Activated CD8-positive, alpha-beta T cell treated with anti-CD3 and anti-CD28 coated beads for 36 hours (primary cell): ENCODE results near the gene AVL9. TPM values are rescaled to one million over a fixed set of nuclear protein-coding genes. Genes with fewer than 3 reads are reported as not detected.

Experiments
- ATAC-seq: fragments of 200-7000 bp; cut with Tn5 transposase; one replicate; pipeline ENCODE4 v1.10.0; 2021; ENCODE audit warnings: mild to moderate bottlenecking, moderate library complexity
- CTCF ChIA-PET: fragments of 350-600 bp; sonication (Branson Sonifier 250); formaldehyde crosslinking; loops from one replicate; lab custom pipeline; 2021; ENCODE audit warnings: antibody characterized with exemption; lab: Charles Lee
- POLR2A ChIA-PET: fragments of 350-600 bp; sonication (Branson Sonifier 250); formaldehyde crosslinking; loops from one replicate; lab custom pipeline; 2021; ENCODE audit warnings: antibody characterized with exemption; lab: Charles Lee
- DNase-seq: peaks from one replicate; pipeline ENCODE4 v3.0.0-alpha.2; 2020
- H3K27ac Mint-ChIP-seq: one replicate; pipeline ENCODE4 v1.8.0; 2021; ENCODE audit warnings: mild to moderate bottlenecking, mixed read lengths
- H3K27me3 Mint-ChIP-seq: one replicate; pipeline ENCODE4 v1.8.0; 2021; ENCODE audit warnings: mixed read lengths
- H3K36me3 Mint-ChIP-seq: one replicate; pipeline ENCODE4 v1.8.0; 2021; ENCODE audit warnings: low read depth, mixed read lengths
- H3K4me1 Mint-ChIP-seq: one replicate; pipeline ENCODE4 v1.8.0; 2021; ENCODE audit warnings: low read depth, mixed read lengths
- H3K4me3 Mint-ChIP-seq: one replicate; pipeline ENCODE4 v1.8.0; 2021; ENCODE audit warnings: mild to moderate bottlenecking, moderate library complexity, mixed read lengths
- H3K9me3 Mint-ChIP-seq: one replicate; pipeline ENCODE4 v1.8.0; 2021; ENCODE audit warnings: mixed read lengths
- intact Hi-C: fragments of 100-400 bp; cut with micrococcal nuclease; formaldehyde crosslinking; loops from one replicate; pipeline ENCODE4 v1.10.0; 2022
- total RNA-seq, 2 experiments: library from RNA; stranded (reverse); gene quantifications; one replicate each; pipeline ENCODE4 v1.2.3, GENCODE V29; 2021
- TF ChIP-seq, protein P1 (sequence below): fragments of 200-600 bp; IDR thresholded peaks from one replicate; pipeline ENCODE4 v1.8.0; 2022; ENCODE audit warnings: antibody characterized with exemption, mild to moderate bottlenecking

AVL9 gene
- total RNA-seq, 2 experiments from 2014 or later, result 54.0 to 63.5 TPM

DNA sequence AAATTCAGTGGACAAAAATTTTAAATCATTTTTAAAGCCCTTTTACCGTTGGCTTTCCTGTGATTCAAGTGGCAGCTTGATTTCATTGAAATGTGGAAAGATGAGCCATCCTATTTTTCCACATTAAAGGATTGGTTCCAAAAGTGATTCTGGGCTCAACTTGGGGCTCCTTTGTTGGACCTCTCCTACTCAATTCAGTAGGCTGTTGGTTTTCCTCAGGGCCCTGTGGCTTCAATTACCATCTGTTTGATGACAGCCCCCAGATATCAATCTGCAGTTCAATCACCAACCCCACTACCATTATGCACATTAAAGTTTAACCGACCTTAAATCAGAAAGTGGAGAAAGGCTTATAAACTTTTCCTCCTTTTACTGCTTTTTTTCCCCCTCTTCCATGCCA is 47.3 kb downstream of the AVL9 start:
- no peaks in the 10 kb centered on the region for H3K9me3 Mint-ChIP-seq
- no peak overlapping the region for H3K4me3 Mint-ChIP-seq
- TF ChIP-seq, protein P1, sequence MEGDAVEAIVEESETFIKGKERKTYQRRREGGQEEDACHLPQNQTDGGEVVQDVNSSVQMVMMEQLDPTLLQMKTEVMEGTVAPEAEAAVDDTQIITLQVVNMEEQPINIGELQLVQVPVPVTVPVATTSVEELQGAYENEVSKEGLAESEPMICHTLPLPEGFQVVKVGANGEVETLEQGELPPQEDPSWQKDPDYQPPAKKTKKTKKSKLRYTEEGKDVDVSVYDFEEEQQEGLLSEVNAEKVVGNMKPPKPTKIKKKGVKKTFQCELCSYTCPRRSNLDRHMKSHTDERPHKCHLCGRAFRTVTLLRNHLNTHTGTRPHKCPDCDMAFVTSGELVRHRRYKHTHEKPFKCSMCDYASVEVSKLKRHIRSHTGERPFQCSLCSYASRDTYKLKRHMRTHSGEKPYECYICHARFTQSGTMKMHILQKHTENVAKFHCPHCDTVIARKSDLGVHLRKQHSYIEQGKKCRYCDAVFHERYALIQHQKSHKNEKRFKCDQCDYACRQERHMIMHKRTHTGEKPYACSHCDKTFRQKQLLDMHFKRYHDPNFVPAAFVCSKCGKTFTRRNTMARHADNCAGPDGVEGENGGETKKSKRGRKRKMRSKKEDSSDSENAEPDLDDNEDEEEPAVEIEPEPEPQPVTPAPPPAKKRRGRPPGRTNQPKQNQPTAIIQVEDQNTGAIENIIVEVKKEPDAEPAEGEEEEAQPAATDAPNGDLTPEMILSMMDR, result no peak
- POLR2A ChIA-PET, result no interaction called here
- ATAC-seq (no peak), DNase-seq (no peak)
- intact Hi-C loops, result loop anchor here (10.0 kb wide), 1 partner anchor 48 kb away; the partner anchor contains the start of genes AVL9 and LSM5
- H3K36me3 Mint-ChIP-seq, result peaks cover 30% of the 10 kb centered on the region
- peaks cover 29% of the 10 kb centered on the region for H3K4me1 Mint-ChIP-seq
- H3K27ac Mint-ChIP-seq, result no peak overlapping the region
- CTCF ChIA-PET, result no interaction called here
- H3K27me3 Mint-ChIP-seq, result no peaks in the 10 kb centered on the region

DNA sequence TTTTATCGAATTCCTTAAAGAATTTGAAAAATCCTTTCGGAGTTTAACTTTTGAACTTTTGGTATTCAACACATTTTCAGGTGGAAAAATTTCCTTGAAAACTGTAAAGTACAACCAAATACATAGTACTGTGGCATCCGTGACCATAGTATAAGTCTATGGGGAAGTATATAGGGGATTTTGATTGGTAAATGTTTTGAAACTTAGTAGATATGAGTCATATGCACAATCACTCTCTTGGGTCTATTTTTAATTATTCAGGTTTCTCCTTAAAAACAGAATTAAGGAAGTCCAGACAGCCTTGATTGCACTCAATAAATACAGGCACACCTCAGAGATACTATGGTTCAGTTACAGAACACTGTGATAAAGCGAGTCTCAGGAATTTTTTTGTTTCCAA is 64.2 kb downstream of the AVL9 start:
- Mint-ChIP-seq H3K4me1 (peaks cover 18% of the 10 kb centered on the region), H3K4me3 (no peak overlapping the region), H3K36me3 (peaks cover 26% of the 10 kb centered on the region), H3K9me3 (no peaks in the 10 kb centered on the region), H3K27me3 (no peaks in the 10 kb centered on the region), H3K27ac (no peak overlapping the region)
- ChIA-PET POLR2A (no interaction called here), CTCF (interaction anchor here (1.1 kb wide), 1 partner anchor 13 kb away, joined by 4 read pairs; no protein-coding TSS in a partner anchor)
- no peak for DNase-seq
- no peak for ATAC-seq
- TF ChIP-seq, protein P1, result no peak
- intact Hi-C loops, result no loop called here

DNA sequence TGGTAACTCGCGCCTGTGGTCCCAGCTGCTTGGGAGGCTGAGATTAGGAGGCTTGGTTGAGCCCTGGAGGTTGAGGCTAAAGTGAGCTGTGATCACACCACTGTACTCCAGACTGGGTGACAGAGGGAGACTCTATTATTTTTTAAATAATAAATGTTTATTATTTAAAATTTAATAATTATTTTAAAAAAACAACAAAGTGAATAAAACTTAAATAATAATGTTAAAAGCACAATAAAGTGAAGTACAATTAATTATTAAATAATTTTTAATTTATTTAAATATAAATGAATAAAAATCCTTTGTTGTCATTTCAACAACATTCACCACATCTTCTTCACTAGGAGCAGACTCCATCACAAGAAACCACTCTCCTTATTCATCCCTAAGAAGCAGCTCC is 64.8 kb downstream of the AVL9 start:
- ATAC-seq (no peak), DNase-seq (no peak)
- Mint-ChIP-seq H3K4me3 (no peak overlapping the region), H3K27ac (peak overlapping the region; percentile 22), H3K4me1 (peaks cover 18% of the 10 kb centered on the region), H3K9me3 (no peaks in the 10 kb centered on the region), H3K36me3 (peaks cover 26% of the 10 kb centered on the region), H3K27me3 (no peaks in the 10 kb centered on the region)
- ChIA-PET CTCF (no interaction called here), POLR2A (no interaction called here)
- TF ChIP-seq, protein P1, result no peak
- intact Hi-C loops, result no loop called here

DNA sequence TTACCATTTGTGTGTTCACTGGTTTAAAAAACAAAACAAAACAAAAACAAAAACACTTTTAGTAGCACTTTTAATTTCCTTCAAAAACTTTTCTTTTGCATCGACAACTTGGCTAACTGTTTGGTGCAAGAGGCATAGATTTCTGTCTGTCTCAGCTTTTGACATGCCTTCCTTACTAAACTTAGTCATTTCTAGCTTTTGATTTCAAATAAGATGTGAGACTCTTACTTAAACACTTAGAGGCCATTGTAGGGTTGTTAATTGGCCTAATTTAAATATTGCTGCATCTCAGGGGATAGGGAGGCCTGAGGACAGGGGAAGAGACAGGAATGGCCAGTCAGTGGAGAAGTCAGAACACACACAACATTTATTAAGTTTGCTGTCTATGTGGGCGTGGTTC is 66.3 kb downstream of the AVL9 start:
- H3K27ac Mint-ChIP-seq, result peak overlapping the region; percentile 47
- DNase-seq, result no peak
- CTCF ChIA-PET, result no interaction called here

DNA sequence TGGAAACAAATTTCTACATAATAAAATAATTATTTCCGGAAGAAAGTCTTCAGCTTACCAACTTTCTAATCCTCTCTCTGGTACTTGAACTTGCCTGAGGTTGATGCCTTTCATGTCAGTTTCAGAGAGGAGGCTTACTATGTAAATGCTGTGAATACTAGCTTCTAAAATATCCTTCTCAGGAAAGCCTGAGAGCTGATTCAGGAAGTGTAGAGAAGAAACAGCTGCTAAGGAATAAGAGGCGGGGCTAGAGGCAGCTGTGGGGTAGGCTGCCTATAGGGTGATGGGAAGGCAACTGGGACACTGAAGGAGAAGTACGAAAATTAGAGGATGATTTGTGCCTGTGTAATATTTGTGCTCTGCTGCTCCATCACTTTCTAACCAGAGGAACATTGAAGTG is 69.3 kb downstream of the AVL9 start:
- POLR2A ChIA-PET, result interaction anchor here (0.6 kb wide), 1 partner anchor 71 kb away, joined by 3 read pairs; no protein-coding TSS in a partner anchor
- Mint-ChIP-seq H3K4me3 (no peak overlapping the region), H3K4me1 (peaks cover 13% of the 10 kb centered on the region), H3K27me3 (no peaks in the 10 kb centered on the region), H3K36me3 (peaks cover 15% of the 10 kb centered on the region), H3K9me3 (no peaks in the 10 kb centered on the region), H3K27ac (peak overlapping the region; percentile 49)
- intact Hi-C loops, result no loop called here
- TF ChIP-seq, protein P1, result no peak
- ATAC-seq (no peak), DNase-seq (no peak)
- CTCF ChIA-PET, result no interaction called here

More for the DNA sequence above, 66.3 kb downstream of the AVL9 start:
- H3K4me1 Mint-ChIP-seq, result peaks cover 18% of the 10 kb centered on the region
- no peaks in the 10 kb centered on the region for H3K27me3 Mint-ChIP-seq
- POLR2A ChIA-PET, result interaction anchor here (1.3 kb wide), 1 partner anchor 14 kb away, joined by 3 read pairs; no protein-coding TSS in a partner anchor
- H3K9me3 Mint-ChIP-seq, result no peaks in the 10 kb centered on the region
- no peak overlapping the region for H3K4me3 Mint-ChIP-seq
- peak; percentile 30 for ATAC-seq
- H3K36me3 Mint-ChIP-seq, result peaks cover 26% of the 10 kb centered on the region
- TF ChIP-seq, protein P1, result no peak
- intact Hi-C loops, result no loop called here
